ENCODE measurements around the gene BDNF. TPM values are rescaled to one million over a fixed set of nuclear protein-coding genes. Genes with fewer than 3 reads are reported as not detected.

Gene BDNF
- total and polyA plus RNA-seq, 2 donors (not counting 3 experiments of a cell fraction or from before 2014, with no cell fraction given) = 3.1 to 3.6 TPM

- Histone ChIP-seq H3K9me1 (replicated peaks; ENCODE audit: control insufficient read depth, extremely low read depth, insufficient read depth, low read length) (no peaks in the 10 kb centered on the region), H3K27me3 (ENCODE audit: control insufficient read depth in 2 of 2, insufficient read depth in 2 of 2, low read length in 2 of 2) (peaks cover 60 to 74% of the 10 kb centered on the region in 2 experiments), H3K9me3 (replicated peaks; ENCODE audit: control insufficient read depth, insufficient read depth, low read length) (no peaks in the 10 kb centered on the region), H3K4me1 (ENCODE audit: control insufficient read depth, extremely low read depth, insufficient read depth, low read length) (peaks cover 14% of the 10 kb centered on the region), H3K79me2 (ENCODE audit: control insufficient read depth, insufficient read depth, low read length) (no peaks in the 10 kb centered on the region), H3K4me3 (replicated peaks in 1 of 3; ENCODE audit: insufficient read depth in 1 of 3, low read depth in 1 of 3, low read length in 3 of 3) (peak overlapping the region in 2 of 3 experiments; percentile 6 to 36), H4K20me1 (replicated peaks; ENCODE audit: control insufficient read depth, extremely low read depth, insufficient read depth, low read length) (no peaks in the 10 kb centered on the region), H2AFZ (ENCODE audit: low read depth, low read length) (no peak overlapping the region), H3K9ac (replicated peaks; ENCODE audit: extremely low read depth, insufficient read depth, low read length) (no peak overlapping the region), H3K27ac (ENCODE audit: insufficient read depth, low read depth, low read length) (no peak overlapping the region), H3K4me2 (ENCODE audit: insufficient read depth, low read length) (peak overlapping the region; percentile 69), H3K36me3 (ENCODE audit: control insufficient read depth in 2 of 2, extremely low read depth in 1 of 2, insufficient read depth in 2 of 2, low read length in 2 of 2) (no peaks in the 10 kb centered on the region)
- DNase-seq (ENCODE audit: low read depth, low spot score) (no peak), FAIRE-seq (no peak)
- no peak for TF ChIP-seq EZH2 (IDR thresholded peaks at IDR 0.05; ENCODE audit: borderline replicate concordance, low read depth, low read length, severe bottlenecking)
- CTCF ChIA-PET = interaction anchor here (1.6 to 7.0 kb wide), 2 partner anchors 19 to 1299 kb away, joined by 3 to 109 read pairs; partner anchors contain the start of gene BDNF
- POLR2A ChIA-PET = no interaction called here
- dilution Hi-C loops (cut with MboI; ENCODE audit: extremely low pct_ligation_motif_present, low sequenced_read_pairs) (no loop called here), intact Hi-C loops (cut with micrococcal nuclease) (no loop called here)
- BruUV-seq (replicated peaks) = no TSS peak
Measured at GRCh38 chr11:27721264-27722116, 21.2 kb upstream of the BDNF start.

GRCh38 chr11:27720277-27720830, 20.1 kb upstream of the BDNF start:
- H3K27me3 ChIP-seq (ENCODE audit: control insufficient read depth in 2 of 2, insufficient read depth in 2 of 2, low read length in 2 of 2) = peaks cover 50 to 80% of the 10 kb centered on the region in 2 experiments
- H3K9me1 ChIP-seq (replicated peaks; ENCODE audit: control insufficient read depth, extremely low read depth, insufficient read depth, low read length) = no peaks in the 10 kb centered on the region
- no peaks in the 10 kb centered on the region for H3K9me3 ChIP-seq (replicated peaks; ENCODE audit: control insufficient read depth, insufficient read depth, low read length)
- TF ChIP-seq CTCF (IDR thresholded peaks at IDR 0.05; ENCODE audit: extremely low read depth in 1 of 2, insufficient read depth in 1 of 2, low read depth in 1 of 2, low read length in 2 of 2) (peak; percentile 8 to 20), EZH2 (IDR thresholded peaks at IDR 0.05; ENCODE audit: borderline replicate concordance, low read depth, low read length, severe bottlenecking) (peak; percentile 18), POLR2AphosphoS5 (IDR thresholded peaks at IDR 0.05; ENCODE audit: insufficient read depth, low read depth, low read length) (no peak), MAX (IDR thresholded peaks at IDR 0.05; ENCODE audit: insufficient read depth, insufficient read length) (no peak), JUN (IDR thresholded peaks at IDR 0.05; ENCODE audit: borderline replicate concordance, insufficient read depth, insufficient read length, low read depth) (no peak), POLR2A (IDR thresholded peaks at IDR 0.05; ENCODE audit: low read depth, low read length) (no peak)
- no peaks in the 10 kb centered on the region for H4K20me1 ChIP-seq (replicated peaks; ENCODE audit: control insufficient read depth, extremely low read depth, insufficient read depth, low read length)
- no peak for FAIRE-seq
- H3K27ac ChIP-seq (ENCODE audit: insufficient read depth, low read depth, low read length) = no peak overlapping the region
- H3K9ac ChIP-seq (replicated peaks; ENCODE audit: extremely low read depth, insufficient read depth, low read length) = no peak overlapping the region
- H2AFZ ChIP-seq (ENCODE audit: low read depth, low read length) = no peak overlapping the region
- no peak overlapping the region for H3K4me2 ChIP-seq (ENCODE audit: insufficient read depth, low read length)
- dilution Hi-C loops (cut with MboI; ENCODE audit: extremely low pct_ligation_motif_present, low sequenced_read_pairs) = no loop called here
- H3K79me2 ChIP-seq (ENCODE audit: control insufficient read depth, insufficient read depth, low read length) = no peaks in the 10 kb centered on the region
- CTCF ChIA-PET = interaction anchor here (1.0 to 7.0 kb wide), 5 partner anchors 9 to 1439 kb away, joined by 3 to 109 read pairs (median 6); partner anchors contain the start of gene BDNF
- peak; percentile 52 for DNase-seq (ENCODE audit: low read depth, low spot score)
- no peaks in the 10 kb centered on the region for H3K36me3 ChIP-seq (ENCODE audit: control insufficient read depth in 2 of 2, extremely low read depth in 1 of 2, insufficient read depth in 2 of 2, low read length in 2 of 2)
- H3K4me3 ChIP-seq (replicated peaks in 1 of 3; ENCODE audit: insufficient read depth in 1 of 3, low read depth in 1 of 3, low read length in 3 of 3) = no peak overlapping the region
- BruUV-seq (replicated peaks) = no TSS peak
- POLR2A ChIA-PET = no interaction called here
- intact Hi-C loops (cut with micrococcal nuclease) = no loop called here
- H3K4me1 ChIP-seq (ENCODE audit: control insufficient read depth, extremely low read depth, insufficient read depth, low read length) = peaks cover 14% of the 10 kb centered on the region

All from endothelial cell of umbilical vein (primary cell).